OCI-LY1 (cell line): ENCODE results near the gene TMC7.
A peak's percentile ranks its signal among the peaks of the same experiment; 100 is the strongest.

Experiments used
- H2AFZ ChIP-seq: fragments of 200-600 bp; sonication (generic), shearing (Covaris generic); 2 replicates; pipeline ENCODE4 v1.6.0; 2014; ENCODE audit warnings: antibody characterized with exemption, mild to moderate bottlenecking, low read length
- H3F3A ChIP-seq: fragments of 200-600 bp; sonication (generic), shearing (Covaris generic); 2 replicates; pipeline ENCODE4 v1.6.0; 2014; ENCODE audit warnings: mild to moderate bottlenecking, antibody characterized with exemption, low read length, moderate library complexity; ENCODE audit not compliant: insufficient read depth
- H3K27ac ChIP-seq: fragments of 200-600 bp; sonication (generic); 2 replicates; pipeline ENCODE4 v1.5.1; 2014; ENCODE audit warnings: low read length, mixed run types, mild to moderate bottlenecking, low read depth; ENCODE audit not compliant: poor library complexity, severe bottlenecking
- H3K27me3 ChIP-seq: fragments of 200-600 bp; sonication (generic); 2 replicates; pipeline ENCODE4 v1.6.0; 2014; ENCODE audit warnings: antibody characterized with exemption, mild to moderate bottlenecking, low read length, moderate library complexity; ENCODE audit not compliant: insufficient read depth
- H3K36me3 ChIP-seq: fragments of 200-600 bp; sonication (generic); 2 replicates; pipeline ENCODE4 v1.6.1; 2014; ENCODE audit warnings: mild to moderate bottlenecking, antibody characterized with exemption, low read length, moderate library complexity, mixed read lengths; ENCODE audit not compliant: insufficient read depth
- H3K4me1 ChIP-seq: fragments of 200-600 bp; sonication (generic); 2 replicates; pipeline ENCODE4 v1.5.1; 2014; ENCODE audit warnings: mild to moderate bottlenecking, low read length, moderate library complexity; ENCODE audit not compliant: insufficient read depth, severe bottlenecking
- H3K4me2 ChIP-seq: fragments of 200-600 bp; sonication (generic), shearing (Covaris generic); 2 replicates; pipeline ENCODE4 v1.6.1; 2014; ENCODE audit warnings: low read length
- H3K4me3 ChIP-seq: fragments of 200-600 bp; sonication (generic); 2 replicates; pipeline ENCODE4 v1.5.1; 2014; ENCODE audit warnings: low read length, low read depth, mild to moderate bottlenecking, mixed read lengths; ENCODE audit not compliant: poor library complexity, severe bottlenecking
- H3K79me2 ChIP-seq: fragments of 200-600 bp; shearing (Covaris generic); 2 replicates; pipeline ENCODE4 v1.6.1; 2016; ENCODE audit warnings: mixed run types, low read length, mixed read lengths; ENCODE audit not compliant: insufficient read depth
- H3K9ac ChIP-seq: fragments of 200-600 bp; sonication (generic), shearing (Covaris generic); 2 replicates; pipeline ENCODE4 v1.6.1; 2014; ENCODE audit warnings: mild to moderate bottlenecking, low read length, mixed read lengths
- H3K9me2 ChIP-seq: fragments of 200-600 bp; sonication (generic), shearing (Covaris generic); 2 replicates; pipeline ENCODE4 v1.6.1; 2014; ENCODE audit warnings: low read depth, mild to moderate bottlenecking, low read length, mixed read lengths
- H3K9me3 ChIP-seq: fragments of 200-600 bp; shearing (Covaris generic); 2 replicates; pipeline ENCODE4 v1.6.1; 2014; ENCODE audit warnings: low read length, mixed read lengths
- H4K20me1 ChIP-seq: fragments of 200-600 bp; sonication (generic), shearing (Covaris generic); 2 replicates; pipeline ENCODE4 v1.6.0; 2016; ENCODE audit warnings: mild to moderate bottlenecking, low read length; ENCODE audit not compliant: insufficient read depth
- CTCF ChIP-seq: fragments of 200-600 bp; sonication (generic), shearing (Covaris generic); IDR thresholded peaks from 2 replicates; pipeline ENCODE4 v1.5.1; 2017; ENCODE audit warnings: mild to moderate bottlenecking, antibody characterized with exemption, low read length, moderate library complexity, mixed read lengths
- EZH2 ChIP-seq: fragments of 200-600 bp; sonication (generic), shearing (Covaris generic); IDR thresholded peaks from 2 replicates; pipeline ENCODE4 v1.8.0; 2017; ENCODE audit warnings: borderline replicate concordance, mixed run types, mild to moderate bottlenecking, antibody characterized with exemption, low read length, moderate library complexity, mixed read lengths

Gene TMC7

DNA sequence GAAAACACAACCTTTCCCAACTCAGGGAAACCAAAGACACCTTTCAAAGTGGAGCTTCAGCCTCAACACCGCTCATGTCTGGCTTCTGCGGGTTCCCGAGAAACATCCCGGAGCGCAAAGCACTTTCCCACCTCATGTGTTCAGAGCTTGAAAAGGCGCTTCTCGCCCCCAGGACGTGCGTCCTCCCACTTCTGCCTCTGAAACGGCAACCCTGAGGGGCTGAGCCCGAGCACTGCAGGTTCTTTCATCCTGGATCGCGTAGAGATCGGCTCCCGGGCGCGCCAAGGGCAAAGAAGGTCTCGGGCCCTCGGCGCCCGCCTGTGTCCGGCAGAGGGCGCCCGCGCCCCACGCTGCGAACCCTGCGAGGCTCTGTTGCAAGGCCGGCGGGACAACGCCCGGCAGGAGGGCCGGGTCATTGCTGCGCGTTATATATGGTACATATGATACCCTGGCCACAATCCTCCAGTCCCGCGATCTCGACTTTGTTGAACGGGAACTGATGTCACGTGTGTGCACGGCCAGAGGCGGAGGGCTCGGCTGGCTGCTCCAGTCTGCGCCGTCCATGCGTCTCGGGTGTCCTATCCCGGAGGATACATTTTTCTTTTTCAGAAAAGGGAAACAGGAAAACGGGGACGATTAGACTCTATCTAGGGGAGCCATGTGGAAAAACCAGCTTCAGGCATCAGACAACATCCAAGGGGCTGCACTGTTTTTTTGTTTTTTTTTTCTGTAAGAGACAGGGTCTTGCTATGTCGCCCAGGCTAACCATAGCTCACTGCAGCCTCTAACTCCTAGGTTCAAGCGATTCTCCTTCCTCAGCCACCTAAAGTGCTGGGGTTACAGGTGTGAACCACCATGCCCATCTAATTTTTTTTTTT is 102.8 kb downstream of the TMC7 start:
- H3K4me1 ChIP-seq: peaks cover 8% of the 10 kb centered on the region
- no peaks in the 10 kb centered on the region for H3K79me2 ChIP-seq
- H3K27me3 ChIP-seq: no peaks in the 10 kb centered on the region
- no peak overlapping the region for H3K27ac ChIP-seq
- no peaks in the 10 kb centered on the region for H3K9me3 ChIP-seq
- H3K9me2 ChIP-seq: no peaks in the 10 kb centered on the region
- peaks cover 6% of the 10 kb centered on the region; the same call in 1 of the 2 replicates for H3K36me3 ChIP-seq
- no peak overlapping the region for H2AFZ ChIP-seq
- H4K20me1 ChIP-seq: no peaks in the 10 kb centered on the region
- peak overlapping the region; percentile 42 for H3K4me3 ChIP-seq
- H3K9ac ChIP-seq: no peak overlapping the region
- peak overlapping the region; percentile 58 for H3K4me2 ChIP-seq
- TF ChIP-seq EZH2 (no peak), CTCF (peak; percentile 96)
- H3F3A ChIP-seq: no peaks in the 10 kb centered on the region

- peaks cover 8% of the 10 kb centered on the region for H3K4me1 ChIP-seq
- no peaks in the 10 kb centered on the region for H3K9me2 ChIP-seq
- H3K4me3 ChIP-seq: no peak overlapping the region
- no peaks in the 10 kb centered on the region for H4K20me1 ChIP-seq
- no peaks in the 10 kb centered on the region for H3K27me3 ChIP-seq
- no peaks in the 10 kb centered on the region for H3K79me2 ChIP-seq
- no peak overlapping the region for H2AFZ ChIP-seq
- no peaks in the 10 kb centered on the region for H3K36me3 ChIP-seq
- H3K27ac ChIP-seq: no peak overlapping the region
- H3K4me2 ChIP-seq: no peak overlapping the region
- H3K9ac ChIP-seq: no peak overlapping the region
- H3F3A ChIP-seq: no peaks in the 10 kb centered on the region
- TF ChIP-seq CTCF (no peak), EZH2 (no peak)
- no peaks in the 10 kb centered on the region for H3K9me3 ChIP-seq
These were observed 104.7 kb downstream of the TMC7 start for GRCh38 chr16:19088341-19088916.

- Histone ChIP-seq H3K4me2 (no peak overlapping the region), H3F3A (no peaks in the 10 kb centered on the region), H3K9me2 (no peaks in the 10 kb centered on the region), H3K27ac (no peak overlapping the region), H3K27me3 (no peaks in the 10 kb centered on the region), H3K9ac (no peak overlapping the region), H3K79me2 (no peaks in the 10 kb centered on the region), H4K20me1 (no peaks in the 10 kb centered on the region), H3K4me1 (peaks cover 8% of the 10 kb centered on the region), H2AFZ (no peak overlapping the region), H3K4me3 (no peak overlapping the region), H3K36me3 (no peaks in the 10 kb centered on the region), H3K9me3 (no peaks in the 10 kb centered on the region)
- no peak for TF ChIP-seq CTCF
- no peak for TF ChIP-seq EZH2
These were observed 105.7 kb downstream of the TMC7 start for GRCh38 chr16:19089410-19089955.
